Aorta (tissue), 5 donors: ENCODE results near the gene YAE1. TPM values are rescaled to one million over a fixed set of nuclear protein-coding genes. Genes with fewer than 3 reads are reported as not detected.
"Not testable (repeated sequence)": the region's sequence is repeated elsewhere in the genome, so short reads cannot be mapped to it uniquely, and the experiment has no call there.

ENCODE experiments used
- ATAC-seq: fragments of 200-7000 bp; cut with Tn5 transposase; one replicate; pipeline ENCODE4 v1.9.1; 2022; ENCODE audit warnings: moderate library complexity; ENCODE audit not compliant: low FRiP score
- DNase-seq, 2 donors: peaks; one replicate each; pipeline ENCODE4 v3.0.0-alpha.2; 2020
- H3K27ac ChIP-seq, 2 donors: one replicate each; pipeline ENCODE4 v1.5.1; 2013; ENCODE audit warnings: low read length in 2 of 2, mild to moderate bottlenecking in 2 of 2, moderate library complexity in 2 of 2, control low read depth in 1 of 2, inconsistent platforms in 1 of 2, low read depth in 1 of 2
- H3K27me3 ChIP-seq, 2 donors: one replicate each; pipeline ENCODE4 v1.6.1; 2013; ENCODE audit warnings: control low read depth in 1 of 2, low read length in 1 of 2, mild to moderate bottlenecking in 1 of 2, moderate library complexity in 1 of 2; ENCODE audit not compliant: insufficient read depth in 2 of 2, control insufficient read depth in 1 of 2
- H3K36me3 ChIP-seq, 2 donors: one replicate each; pipeline ENCODE4 v1.6.1; 2013; ENCODE audit warnings: control low read depth in 1 of 2, low read length in 1 of 2, mild to moderate bottlenecking in 1 of 2; ENCODE audit not compliant: insufficient read depth in 2 of 2, control insufficient read depth in 1 of 2
- H3K4me1 ChIP-seq, 2 donors: one replicate each; pipeline ENCODE4 v1.6.1; 2013; ENCODE audit warnings: low read length in 2 of 2, control low read depth in 1 of 2, mild to moderate bottlenecking in 1 of 2, moderate library complexity in 1 of 2; ENCODE audit not compliant: insufficient read depth in 2 of 2, control insufficient read depth in 1 of 2
- H3K4me3 ChIP-seq, 2 donors: one replicate each; pipeline ENCODE4 v1.5.1; 2013; ENCODE audit warnings: low read length in 2 of 2, control low read depth in 1 of 2, mild to moderate bottlenecking in 1 of 2
- H3K9me3 ChIP-seq: one replicate; pipeline ENCODE4 v1.6.1; 2013; ENCODE audit warnings: mild to moderate bottlenecking, low read length; ENCODE audit not compliant: control insufficient read depth
- WGBS, 2 donors: extraction: QIAGEN DNeasy Blood & Tissue Kit; methylation state at CpG; one replicate each; pipeline ENCODE4 v1.1.7; 2013; 5-methylcytosine and 5-hydroxymethylcytosine counted together
- intact Hi-C, 2 donors: fragments of 100-400 bp; cut with DNase I; formaldehyde crosslinking; loops; one replicate each; pipeline versions ENCODE4 v1.14.2 to v1.15.0; 2022
- polyA plus RNA-seq, 2 donors: library from polyadenylated mRNA; stranded (reverse); fragments of 200-250 nt; gene quantifications; one replicate each; pipeline ENCODE4 v1.2.3, GENCODE V29; 2013
- total RNA-seq, 2 donors: library from RNA; stranded (reverse); fragmentation: NEBNext Ultra II Directional; extraction: Animal tissue kit (Norgen Biotek cat#: 25700); gene quantifications; one replicate each; pipeline ENCODE4 v1.2.1, GENCODE V29; 2021
- donor health status: healthy with polysubstance abuse.
- donor health status: Bipolar disorder and iron deficiency.
- donor health status: DM: no; HTN: no; CAD: no.
- donor health status: DM: no; HTN: no; CAD: no.
- donor health status: DM: yes; HTN: yes; CAD: no.

The YAE1 gene
- total and polyA plus RNA-seq, 4 donors, result 14.6 to 21.4 (median 18.3) TPM

- Histone ChIP-seq H3K27ac (no peak overlapping the region), H3K4me3 (no peak overlapping the region), H3K27me3 (no peaks in the 10 kb centered on the region), H3K36me3 (no peaks in the 10 kb centered on the region), H3K9me3 (no peaks in the 10 kb centered on the region), H3K4me1 (no peaks in the 10 kb centered on the region)
- DNase-seq (no peak), ATAC-seq (no peak)
- intact Hi-C loops, result no loop called here
- 69 to 73% methylated on average over 7 of the region's 7 CpGs for WGBS, 2 donors
These were observed 25.9 kb upstream of the YAE1 start for GRCh38 chr7:39540320-39540719.

DNA sequence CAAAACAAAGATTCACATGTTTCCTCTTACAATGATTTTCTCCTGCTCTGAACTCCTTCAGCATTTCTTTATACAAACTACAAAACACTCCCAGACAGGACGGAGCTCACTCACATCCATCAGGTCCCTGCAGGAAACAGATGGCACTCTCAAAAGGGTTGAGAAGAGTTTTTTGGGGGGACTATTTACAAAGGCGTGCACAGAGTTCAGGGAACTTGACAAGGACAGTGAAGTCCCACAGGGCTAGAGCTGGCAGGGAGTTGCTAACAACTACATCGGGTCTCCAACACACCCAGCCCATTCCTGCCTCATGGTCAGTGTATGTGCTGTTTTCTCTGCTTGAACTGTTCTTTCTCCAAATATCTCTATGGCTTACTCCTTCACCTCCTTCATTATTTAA lies 24.7 kb upstream of the YAE1 start:
- intact Hi-C loops, result no loop called here
- no peak overlapping the region for H3K27ac ChIP-seq
- H3K9me3 ChIP-seq, result no peaks in the 10 kb centered on the region
- no peaks in the 10 kb centered on the region for H3K4me1 ChIP-seq
- ATAC-seq, result no peak
- no peak for DNase-seq
- no peaks in the 10 kb centered on the region for H3K36me3 ChIP-seq
- 9 to 15% methylated on average over 3 of the region's 3 CpGs for WGBS, 2 donors
- no peaks in the 10 kb centered on the region for H3K27me3 ChIP-seq
- no peak overlapping the region for H3K4me3 ChIP-seq

DNA sequence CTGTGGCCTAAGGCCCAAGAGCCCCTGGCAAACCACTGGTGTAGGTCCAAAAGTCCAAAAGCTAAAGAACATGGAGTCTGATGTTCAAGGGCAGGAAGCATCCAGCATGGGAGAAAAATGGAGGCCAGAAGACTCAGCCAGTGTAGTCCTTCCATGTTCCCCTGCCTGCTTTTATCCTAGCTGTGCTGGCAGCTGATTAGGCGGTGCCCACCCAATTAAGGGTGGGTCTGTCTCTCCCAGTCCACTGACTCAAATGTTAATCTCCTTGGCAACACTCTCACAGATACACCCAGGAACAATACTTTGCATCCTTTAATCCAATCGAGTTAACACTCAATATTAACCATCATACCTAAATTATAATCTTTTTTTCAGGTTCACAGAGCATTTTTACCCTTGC lies 21.4 kb upstream of the YAE1 start:
- H3K27me3 ChIP-seq, H3K4me3 ChIP-seq, H3K9me3 ChIP-seq, H3K4me1 ChIP-seq, H3K36me3 ChIP-seq, ATAC-seq, intact Hi-C loops, H3K27ac ChIP-seq, DNase-seq: not testable (repeated sequence)
- WGBS, 2 donors, result 89 to 93% methylated on average over 2 of the region's 2 CpGs

DNA sequence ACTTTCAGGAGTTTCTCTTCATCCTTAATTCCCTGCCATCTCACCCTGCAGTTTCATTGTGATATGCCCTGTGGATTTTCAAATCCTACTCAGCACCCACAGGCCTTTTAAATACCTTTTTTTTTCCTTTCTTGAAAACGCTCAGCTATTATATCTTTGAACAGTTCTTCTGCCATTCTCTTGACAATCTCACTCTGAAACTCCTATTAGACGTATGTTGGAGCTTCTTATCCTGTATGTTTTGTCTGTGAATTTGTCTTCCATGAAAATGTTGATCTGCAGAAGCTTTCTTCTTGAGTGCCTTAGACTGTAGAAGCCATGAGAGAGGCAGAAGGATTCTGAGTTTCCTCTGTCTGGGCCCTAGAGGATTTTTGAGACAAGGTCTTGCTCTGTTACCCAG lies 18.9 kb upstream of the YAE1 start:
- Histone ChIP-seq H3K4me1 (no peaks in the 10 kb centered on the region), H3K4me3 (no peak overlapping the region), H3K9me3 (peaks cover 5% of the 10 kb centered on the region), H3K36me3 (no peaks in the 10 kb centered on the region), H3K27ac (no peak overlapping the region), H3K27me3 (no peaks in the 10 kb centered on the region)
- no peak for DNase-seq
- ATAC-seq, result no peak
- intact Hi-C loops, result no loop called here
- WGBS, 2 donors, result 64 to 93% methylated on average over 2 of the region's 2 CpGs

GRCh38 chr7:39550411-39550810 lies 15.8 kb upstream of the YAE1 start:
- DNase-seq, result no peak
- no peak overlapping the region for H3K27ac ChIP-seq
- H3K4me3 ChIP-seq, result no peak overlapping the region
- no peaks in the 10 kb centered on the region for H3K27me3 ChIP-seq
- no peak for ATAC-seq
- peaks cover 5% of the 10 kb centered on the region for H3K9me3 ChIP-seq
- no peaks in the 10 kb centered on the region for H3K36me3 ChIP-seq
- no peaks in the 10 kb centered on the region for H3K4me1 ChIP-seq
- 13 to 28% methylated on average over 2 of the region's 2 CpGs for WGBS, 2 donors
- intact Hi-C loops, result no loop called here

DNA sequence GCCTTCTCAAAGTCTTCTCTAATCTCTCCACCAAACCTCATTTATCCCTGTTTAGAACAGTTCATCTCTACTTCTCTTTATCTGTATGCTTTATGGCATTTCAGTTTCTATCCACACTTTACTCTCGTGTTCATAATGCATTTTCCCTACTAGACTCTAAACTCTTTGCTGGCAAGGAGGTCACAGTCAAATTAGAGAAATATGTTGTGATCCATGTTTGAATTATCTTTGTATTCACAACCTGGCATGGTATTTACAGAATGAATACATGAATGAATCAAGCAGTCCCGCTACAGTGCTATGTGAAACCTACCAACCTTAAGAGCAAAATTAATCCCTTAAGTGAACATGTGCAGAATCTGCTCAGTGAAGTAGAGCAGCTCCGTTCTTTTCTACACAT lies 12.8 kb upstream of the YAE1 start:
- intact Hi-C loops, result no loop called here
- ATAC-seq (no peak), DNase-seq (no peak)
- 78 to 81% methylated on average over 3 of the region's 3 CpGs for WGBS, 2 donors
- H3K4me1 ChIP-seq, result no peaks in the 10 kb centered on the region
- no peaks in the 10 kb centered on the region for H3K9me3 ChIP-seq
- no peak overlapping the region for H3K27ac ChIP-seq
- no peaks in the 10 kb centered on the region for H3K36me3 ChIP-seq
- H3K4me3 ChIP-seq, result no peak overlapping the region
- H3K27me3 ChIP-seq, result no peaks in the 10 kb centered on the region

GRCh38 chr7:39554583-39555165 lies 11.5 kb upstream of the YAE1 start:
- Histone ChIP-seq H3K27ac (no peak overlapping the region), H3K36me3 (no peaks in the 10 kb centered on the region), H3K27me3 (no peaks in the 10 kb centered on the region), H3K4me3 (no peak overlapping the region), H3K9me3 (no peaks in the 10 kb centered on the region), H3K4me1 (no peaks in the 10 kb centered on the region)
- WGBS, 2 donors, result 48 to 50% methylated on average over 7 of the region's 7 CpGs
- DNase-seq (no peak), ATAC-seq (no peak)
- intact Hi-C loops, result no loop called here

DNA sequence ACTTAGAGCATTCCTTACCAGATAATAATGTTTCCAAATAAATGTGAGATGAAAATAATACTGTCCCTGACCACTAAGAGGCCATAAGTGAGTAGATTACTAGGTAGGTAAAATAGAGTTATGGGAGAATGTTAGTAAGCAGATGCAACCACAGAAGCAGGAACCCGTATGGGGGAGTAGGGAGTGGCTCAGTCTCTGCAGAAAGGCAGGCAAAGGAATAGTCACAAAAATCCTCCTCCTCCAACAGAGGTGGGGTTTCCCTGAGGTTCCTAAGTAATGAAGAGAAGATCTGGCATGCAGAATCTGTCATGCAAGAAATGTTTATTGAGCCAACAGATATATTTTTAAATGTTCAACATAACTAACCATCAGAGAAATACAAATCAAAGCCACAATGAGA lies 9.0 kb upstream of the YAE1 start:
- no peaks in the 10 kb centered on the region for H3K36me3 ChIP-seq
- H3K9me3 ChIP-seq, result no peaks in the 10 kb centered on the region
- H3K27ac ChIP-seq, result no peak overlapping the region
- H3K4me1 ChIP-seq, result no peaks in the 10 kb centered on the region
- DNase-seq, result no peak
- 23 to 24% methylated on average over 1 of the region's 1 CpG for WGBS, 2 donors
- no peak overlapping the region for H3K4me3 ChIP-seq
- no peak for ATAC-seq
- no peaks in the 10 kb centered on the region for H3K27me3 ChIP-seq
- intact Hi-C loops, result no loop called here

DNA sequence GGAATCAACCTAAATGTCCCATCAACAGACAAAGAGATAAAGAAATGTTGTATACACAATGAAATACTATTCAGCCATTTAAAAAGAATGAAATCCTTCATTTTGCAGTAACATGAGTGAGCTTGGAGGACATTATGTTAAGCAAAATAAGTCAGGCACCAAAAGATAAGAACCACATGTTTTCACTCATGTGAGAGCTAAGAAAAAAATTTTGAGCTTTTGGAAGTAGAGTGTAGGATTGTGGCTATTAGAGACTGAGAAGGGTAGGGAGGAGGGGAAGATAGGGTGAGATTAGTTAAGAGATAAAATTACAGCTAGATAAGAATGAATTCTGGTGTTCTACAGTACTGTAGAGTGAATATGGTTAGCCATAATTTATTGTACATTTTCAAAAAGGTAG lies 8.3 kb upstream of the YAE1 start:
- no peaks in the 10 kb centered on the region for H3K9me3 ChIP-seq
- ATAC-seq, result no peak
- H3K27me3 ChIP-seq, result no peaks in the 10 kb centered on the region
- no peak for DNase-seq
- H3K4me3 ChIP-seq, result no peak overlapping the region
- H3K27ac ChIP-seq, result no peak overlapping the region
- no peaks in the 10 kb centered on the region for H3K4me1 ChIP-seq
- intact Hi-C loops, result no loop called here
- H3K36me3 ChIP-seq, result no peaks in the 10 kb centered on the region
